Common myeloid progenitor, CD34-positive (primary cell): ENCODE measurements around the gene PRKCA.
"Not testable (repeated sequence)": the region's sequence is repeated elsewhere in the genome, so short reads cannot be mapped to it uniquely, and the experiment has no call there.

Experiments used
- CTCF ChIA-PET: fragments of 350-600 bp; sonication (Branson Sonifier 250); formaldehyde crosslinking; loops from one replicate; lab custom pipeline; 2021; ENCODE audit warnings: antibody characterized with exemption; lab: Charles Lee
- POLR2A ChIA-PET: fragments of 350-600 bp; sonication (Branson Sonifier 250); formaldehyde crosslinking; loops from one replicate; lab custom pipeline; 2021; ENCODE audit warnings: antibody characterized with exemption; lab: Charles Lee
- DNase-seq, 3 donors: peaks; one replicate each; pipeline versions ENCODE4 v3.0.0 to v3.0.0-alpha.2; 2013
- H3K27ac ChIP-seq, 2 experiments: 1 replicate in 1 of 2; 2 replicates in 1 of 2; pipeline ENCODE4 v1.7.0; 2013; ENCODE audit warnings: inconsistent platforms in 2 of 2, low read length in 2 of 2, mild to moderate bottlenecking in 2 of 2, low read depth in 1 of 2, moderate library complexity in 1 of 2; ENCODE audit not compliant: severe bottlenecking in 2 of 2, insufficient read depth in 1 of 2, poor library complexity in 1 of 2
- H3K27me3 ChIP-seq, 5 experiments: replicated peaks in 2 of 5; 1 replicate in 3 of 5; 2 replicates in 2 of 5; pipeline versions ENCODE4 v1.6.1 to v1.7.0; 2013; ENCODE audit warnings: low read length in 4 of 5, mild to moderate bottlenecking in 2 of 5, moderate library complexity in 2 of 5, inconsistent platforms in 1 of 5; ENCODE audit not compliant: insufficient read depth in 5 of 5, control insufficient read depth in 4 of 5
- H3K36me3 ChIP-seq, 4 experiments: 1 replicate in 2 of 4; 2 replicates in 2 of 4; pipeline versions ENCODE4 v1.6.1 to v1.7.0; 2013; ENCODE audit warnings: low read length in 3 of 4, control low read depth in 1 of 4, mild to moderate bottlenecking in 1 of 4; ENCODE audit not compliant: control insufficient read depth in 4 of 4, insufficient read depth in 4 of 4
- H3K4me1 ChIP-seq, 4 experiments: 1 replicate in 3 of 4; 2 replicates in 1 of 4; pipeline versions ENCODE4 v1.6.1 to v1.7.1; 2013; ENCODE audit warnings: low read length in 3 of 4, mild to moderate bottlenecking in 3 of 4, control low read depth in 1 of 4, inconsistent platforms in 1 of 4, moderate library complexity in 1 of 4; ENCODE audit not compliant: control insufficient read depth in 4 of 4, insufficient read depth in 4 of 4; ENCODE audit errors: control extremely low read depth in 1 of 4
- H3K4me3 ChIP-seq, 7 experiments: 1 replicate in 4 of 7; 2 replicates in 3 of 7; pipeline versions ENCODE4 v1.5.1 to v1.7.0; 2013; ENCODE audit warnings: mild to moderate bottlenecking in 7 of 7, low read length in 6 of 7, moderate library complexity in 6 of 7, inconsistent platforms in 2 of 7, low read depth in 2 of 7, control low read depth in 1 of 7; ENCODE audit not compliant: insufficient read depth in 4 of 7, control insufficient read depth in 1 of 7; ENCODE audit errors: extremely low read depth in 1 of 7
- H3K9me3 ChIP-seq, 5 experiments: 1 replicate in 4 of 5; 2 replicates in 1 of 5; pipeline versions ENCODE4 v1.6.1 to v1.7.1; 2013; ENCODE audit warnings: low read length in 4 of 5, mild to moderate bottlenecking in 2 of 5, inconsistent platforms in 1 of 5, low read depth in 1 of 5, moderate library complexity in 1 of 5; ENCODE audit not compliant: control insufficient read depth in 4 of 5, insufficient read depth in 2 of 5; ENCODE audit errors: control extremely low read depth in 1 of 5
- WGBS: methylation state at CpG from one replicate; pipeline ENCODE4 v1.1.5; 2013; ENCODE audit not compliant: insufficient coverage; 5-methylcytosine and 5-hydroxymethylcytosine counted together

Gene PRKCA

DNA sequence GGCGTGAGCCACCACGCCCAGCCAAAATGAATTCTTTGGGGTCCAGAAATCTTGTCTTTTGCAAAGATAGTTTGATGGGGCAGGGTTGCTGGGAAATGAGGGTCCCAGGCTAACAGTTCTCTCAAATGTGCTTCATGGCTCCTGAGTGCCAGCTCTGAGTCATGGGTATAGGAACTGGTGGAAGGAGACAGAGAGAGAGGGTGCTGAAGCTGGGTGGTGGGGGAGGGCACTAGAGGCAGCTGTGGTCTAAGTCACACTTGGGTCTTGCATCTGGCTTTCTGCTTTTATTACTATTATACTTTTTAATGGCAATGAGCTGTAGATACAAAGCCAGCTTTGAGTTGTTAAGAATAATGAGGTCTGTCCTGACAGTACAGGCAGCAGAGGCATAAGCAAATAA is 54.6 kb downstream of the PRKCA start:
- no peak for DNase-seq
- H3K9me3 ChIP-seq, result no peaks in the 10 kb centered on the region
- peaks cover 0 to 3% (median 0%) of the 10 kb centered on the region in 4 experiments for H3K4me1 ChIP-seq
- H3K27me3 ChIP-seq, result no peaks in the 10 kb centered on the region
- ChIA-PET POLR2A (no interaction called here), CTCF (no interaction called here)
- H3K27ac ChIP-seq, result no peak overlapping the region
- no peak overlapping the region for H3K4me3 ChIP-seq
- WGBS, result 95% methylated on average over 2 of the region's 2 CpGs
- no peaks in the 10 kb centered on the region for H3K36me3 ChIP-seq

DNA sequence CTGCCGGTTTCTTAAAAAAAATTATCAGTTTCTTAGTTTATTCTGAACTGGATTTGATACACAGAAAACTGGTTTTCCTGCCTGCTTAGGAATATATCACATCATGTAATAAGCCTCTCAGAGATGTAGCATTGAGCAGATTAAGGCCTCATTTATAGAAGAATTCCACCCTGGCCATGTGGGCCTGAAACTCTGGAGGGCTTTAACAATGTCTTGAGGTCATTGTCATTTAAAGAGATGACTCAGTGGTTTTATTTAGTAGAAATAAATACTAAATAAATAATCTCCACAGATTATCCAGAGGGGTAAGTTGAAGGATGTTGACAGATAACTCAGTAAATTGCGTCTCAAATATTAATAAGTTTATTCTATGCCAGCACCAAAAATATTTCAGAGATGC is 56.9 kb downstream of the PRKCA start:
- Histone ChIP-seq H3K4me1 (peaks cover 0 to 3% (median 0%) of the 10 kb centered on the region in 4 experiments), H3K36me3 (no peaks in the 10 kb centered on the region), H3K4me3 (no peak overlapping the region), H3K27ac (no peak overlapping the region), H3K27me3 (peaks cover 0 to under 1% (median 0%) of the 10 kb centered on the region in 5 experiments), H3K9me3 (no peaks in the 10 kb centered on the region)
- ChIA-PET CTCF (interaction anchor here (1.7 kb wide), 1 partner anchor 14 kb away, joined by 4 read pairs; no protein-coding TSS in a partner anchor), POLR2A (no interaction called here)
- no CpG with 5 or more reads among the region's 2 CpGs for WGBS
- no peak for DNase-seq

DNA sequence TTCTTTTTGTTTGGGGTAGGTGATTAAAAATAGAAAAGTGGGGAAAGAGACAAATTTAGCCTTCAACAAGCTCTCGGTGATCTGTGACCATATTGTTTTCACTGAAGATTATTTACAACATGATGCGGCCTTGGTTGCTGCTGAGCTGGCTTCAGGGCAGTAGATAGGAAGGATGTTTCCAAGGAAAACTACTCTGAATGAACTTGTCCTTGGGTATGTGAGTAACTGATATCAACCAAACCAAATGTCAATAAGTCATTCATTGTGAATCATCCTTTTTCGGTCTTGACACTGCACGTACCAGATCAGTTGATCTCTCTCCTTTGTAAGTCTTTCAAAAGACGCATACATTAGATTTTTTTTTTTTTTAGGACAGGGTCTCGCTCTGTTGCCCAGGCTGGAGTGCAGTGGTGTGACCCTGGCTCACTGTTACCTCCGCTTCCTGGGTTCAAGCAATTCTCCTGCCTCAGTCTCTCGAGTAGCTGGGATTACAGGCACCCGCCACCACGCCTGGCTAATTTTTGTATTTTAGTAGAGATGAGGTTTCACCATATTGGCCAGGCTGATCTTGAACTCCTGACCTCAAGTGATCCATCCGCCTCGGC is 58.6 kb downstream of the PRKCA start:
- POLR2A ChIA-PET, DNase-seq, H3K9me3 ChIP-seq, H3K36me3 ChIP-seq, H3K27ac ChIP-seq, H3K27me3 ChIP-seq, H3K4me3 ChIP-seq: not testable (repeated sequence)
- 100% methylated on average over 4 of the region's 12 CpGs for WGBS
- peaks cover 0 to 11% (median 0%) of the 10 kb centered on the region in 4 experiments for H3K4me1 ChIP-seq
- CTCF ChIA-PET, result interaction anchor here (1.7 kb wide), 1 partner anchor 15 kb away, joined by 4 read pairs; no protein-coding TSS in a partner anchor

DNA sequence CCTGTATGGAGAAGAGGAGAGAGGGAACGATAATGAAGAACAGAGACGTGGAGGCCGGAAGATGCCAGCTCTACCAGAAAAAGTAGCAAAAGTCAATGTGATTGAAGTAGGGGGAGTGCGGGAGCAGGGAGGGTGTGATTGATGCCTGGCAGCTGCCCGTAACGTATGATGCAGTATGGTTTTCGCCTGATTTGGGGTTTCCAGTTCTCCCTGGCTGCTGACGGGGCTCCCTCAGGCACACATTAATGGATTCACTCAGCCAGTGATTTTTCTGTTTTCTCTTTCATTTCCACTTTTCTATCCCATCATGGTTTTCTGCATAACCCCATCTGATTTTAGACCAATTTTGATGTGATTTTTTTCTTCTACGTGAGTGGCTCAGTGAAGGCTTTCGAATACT is 62.1 kb downstream of the PRKCA start:
- ChIA-PET POLR2A (no interaction called here), CTCF (no interaction called here)
- Histone ChIP-seq H3K36me3 (no peaks in the 10 kb centered on the region), H3K9me3 (no peaks in the 10 kb centered on the region), H3K27me3 (peaks cover 0 to 7% (median 0%) of the 10 kb centered on the region in 5 experiments), H3K4me1 (peaks cover 0 to 8% (median 0%) of the 10 kb centered on the region in 4 experiments), H3K27ac (no peak overlapping the region), H3K4me3 (no peak overlapping the region)
- no peak for DNase-seq
- WGBS, result 96% methylated on average over 7 of the region's 10 CpGs

DNA sequence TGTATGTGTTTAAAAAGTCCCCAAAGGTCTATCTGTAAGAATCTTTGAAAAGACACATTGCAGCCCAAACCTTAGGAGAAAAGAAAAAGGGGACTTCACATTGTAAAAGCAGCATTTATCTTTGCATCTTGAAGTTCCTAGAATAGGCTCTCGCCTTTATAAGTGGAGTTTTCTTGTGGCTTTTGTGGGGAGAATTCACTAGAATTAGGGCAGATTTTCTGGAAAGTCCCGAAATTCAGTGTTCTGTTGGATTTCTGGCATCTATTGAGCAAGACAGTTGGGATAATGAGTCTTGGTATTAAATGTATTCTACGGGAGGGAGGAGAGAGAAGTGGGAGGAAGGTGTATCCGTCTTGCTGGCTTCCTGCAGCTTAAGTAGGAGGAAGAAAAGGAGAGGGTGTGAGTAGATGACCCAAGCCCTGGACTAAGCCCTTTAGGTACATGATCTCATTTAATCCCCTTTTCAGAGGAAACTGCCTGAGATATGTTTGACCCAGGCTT is 62.6 kb downstream of the PRKCA start:
- H3K9me3 ChIP-seq, result no peaks in the 10 kb centered on the region
- no peak for DNase-seq
- WGBS, result 8% methylated on average over 3 of the region's 4 CpGs
- no peaks in the 10 kb centered on the region for H3K36me3 ChIP-seq
- H3K27ac ChIP-seq, result no peak overlapping the region
- H3K4me3 ChIP-seq, result no peak overlapping the region
- POLR2A ChIA-PET, result no interaction called here
- peaks cover 0 to 8% (median 0%) of the 10 kb centered on the region in 4 experiments for H3K4me1 ChIP-seq
- CTCF ChIA-PET, result no interaction called here
- H3K27me3 ChIP-seq, result peaks cover 0 to 7% (median 0%) of the 10 kb centered on the region in 5 experiments

DNA sequence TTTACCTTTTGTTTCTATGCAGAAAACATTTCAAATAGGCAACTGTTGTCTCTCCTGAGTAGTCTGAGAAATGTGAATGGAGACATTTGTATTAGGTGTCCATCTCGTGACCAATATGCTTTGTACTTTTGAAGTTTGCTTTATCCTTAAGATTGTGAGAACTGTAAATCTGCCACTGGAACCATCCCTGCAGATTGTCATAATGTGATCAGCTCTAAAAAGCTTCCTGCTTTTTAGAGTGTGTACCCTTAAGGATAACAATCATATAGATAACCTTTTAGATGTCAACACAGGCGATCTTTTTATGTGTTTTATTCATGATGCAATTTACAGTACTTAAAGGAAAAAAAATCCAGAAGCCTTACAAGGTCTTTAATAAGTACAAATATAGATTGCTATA is 63.5 kb downstream of the PRKCA start:
- WGBS, result 100% methylated on average over 1 of the region's 2 CpGs
- Histone ChIP-seq H3K4me1 (peaks cover 0 to 8% (median 0%) of the 10 kb centered on the region in 4 experiments), H3K36me3 (no peaks in the 10 kb centered on the region), H3K9me3 (no peaks in the 10 kb centered on the region), H3K27me3 (peaks cover 0 to 7% (median 0%) of the 10 kb centered on the region in 5 experiments), H3K4me3 (no peak overlapping the region), H3K27ac (no peak overlapping the region)
- CTCF ChIA-PET, result no interaction called here
- POLR2A ChIA-PET, result no interaction called here
- no peak for DNase-seq

DNA sequence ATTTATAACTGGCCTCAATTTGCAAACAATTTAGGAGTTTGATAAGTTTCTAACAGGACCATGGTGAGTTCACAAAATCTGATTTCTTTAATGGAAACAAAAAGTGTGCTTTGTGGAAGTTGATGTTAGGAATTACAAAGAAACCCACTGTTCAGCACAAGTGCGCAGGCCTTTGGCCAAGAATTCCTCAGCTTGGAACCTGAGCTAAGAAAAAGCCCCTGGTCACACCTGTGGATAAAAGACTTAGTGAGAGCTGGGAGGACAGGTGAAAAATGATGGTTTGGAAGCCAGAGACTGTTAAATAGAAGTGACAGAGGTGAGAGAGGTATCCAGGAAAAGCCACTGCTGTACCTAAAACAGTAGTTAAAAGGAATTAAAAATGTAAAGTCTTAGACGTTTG is 64.7 kb downstream of the PRKCA start:
- peaks cover 0 to 8% (median 0%) of the 10 kb centered on the region in 4 experiments for H3K4me1 ChIP-seq
- no peak for DNase-seq
- POLR2A ChIA-PET, result no interaction called here
- no peaks in the 10 kb centered on the region for H3K36me3 ChIP-seq
- WGBS, result no CpG with 5 or more reads among the region's 2 CpGs
- no peak overlapping the region for H3K27ac ChIP-seq
- CTCF ChIA-PET, result no interaction called here
- peaks cover 0 to 7% (median 0%) of the 10 kb centered on the region in 5 experiments for H3K27me3 ChIP-seq
- no peak overlapping the region for H3K4me3 ChIP-seq
- H3K9me3 ChIP-seq, result no peaks in the 10 kb centered on the region
